ENCODE measurements around the gene OR1F1. TPM values are rescaled to one million over a fixed set of nuclear protein-coding genes. Genes with fewer than 3 reads are reported as not detected.
"Not testable (repeated sequence)": the region's sequence is repeated elsewhere in the genome, so short reads cannot be mapped to it uniquely, and the experiment has no call there.

The OR1F1 gene
- total RNA-seq, 1 experiment from 2014 or later, result not detected

DNA sequence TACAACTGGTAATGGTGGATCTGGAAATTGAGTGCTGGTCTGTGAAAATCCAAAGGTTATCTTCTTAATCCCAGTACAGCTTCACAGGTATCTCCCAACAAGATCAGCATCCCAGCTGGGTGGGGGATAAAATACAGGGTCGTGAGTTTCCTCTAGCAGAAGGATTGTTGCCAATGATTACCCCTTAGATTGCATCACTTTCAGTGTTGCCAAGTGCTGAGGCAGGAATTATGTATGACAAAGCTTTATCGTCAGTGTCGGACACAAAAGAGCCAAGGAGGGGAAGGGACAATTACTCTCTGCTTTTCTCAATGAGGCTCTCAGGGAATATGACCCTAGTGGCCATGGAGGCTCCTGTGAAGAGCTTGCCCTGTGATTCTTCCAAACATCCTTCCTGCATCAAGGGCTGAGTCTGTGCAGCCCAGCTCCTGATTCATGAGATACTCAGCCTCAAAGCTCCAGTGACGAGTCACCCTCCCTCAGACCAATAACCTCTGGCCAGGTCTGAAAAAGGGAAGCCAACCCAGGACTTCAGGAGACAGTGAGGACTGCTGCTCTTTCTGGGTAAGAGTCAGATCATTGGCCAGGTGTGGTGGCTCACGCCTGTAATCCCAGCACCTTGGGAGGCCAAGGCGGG lies 15.0 kb downstream of the OR1F1 start:
- Histone ChIP-seq H4K91ac (ENCODE audit: insufficient read length, low read depth, low read length) (no peak overlapping the region), H3T11ph (ENCODE audit: low read length) (no peak overlapping the region), H3K4me2 (ENCODE audit: insufficient read depth, insufficient read length, low read length) (no peak overlapping the region), H3K79me1 (ENCODE audit: insufficient read depth, low read depth, low read length, poor library complexity, severe bottlenecking) (no peaks in the 10 kb centered on the region), H3K9ac (ENCODE audit: extremely low read depth, insufficient read length, low read length) (no peak overlapping the region), H3K79me2 (ENCODE audit: insufficient read depth, low read length) (no peaks in the 10 kb centered on the region), H3K18ac (ENCODE audit: insufficient read length, low read depth, low read length) (no peak overlapping the region), H3K14ac (ENCODE audit: insufficient read depth, low read length) (no peak overlapping the region), H2BK20ac (ENCODE audit: low read depth, low read length, poor library complexity, severe bottlenecking) (no peak overlapping the region), H4K5ac (ENCODE audit: insufficient read length, low read depth, low read length) (no peak overlapping the region), H2AK5ac (ENCODE audit: insufficient read length, low read length) (no peak overlapping the region), H2BK12ac (ENCODE audit: insufficient read length, low read depth, low read length) (no peak overlapping the region), H2BK120ac (ENCODE audit: low read depth, low read length, poor library complexity, severe bottlenecking) (no peak overlapping the region), H3K56ac (ENCODE audit: insufficient read length, low read depth, low read length) (no peak overlapping the region), H3K27ac (ENCODE audit: insufficient read length, low read depth, low read length) (no peak overlapping the region), H2BK15ac (ENCODE audit: low read depth, low read length) (no peak overlapping the region), H3K9me3 (ENCODE audit: control insufficient read depth, low read depth, low read length) (no peaks in the 10 kb centered on the region), H2AFZ (ENCODE audit: low read length) (no peak overlapping the region), H3K4me1 (ENCODE audit: insufficient read depth, low read length) (no peaks in the 10 kb centered on the region), H3K23ac (ENCODE audit: insufficient read length, low read depth, low read length) (no peak overlapping the region), H4K8ac (replicated peaks; ENCODE audit: insufficient read length, low read depth, low read length) (no peak overlapping the region), H3K27me3 (ENCODE audit: insufficient read depth, low read length) (no peaks in the 10 kb centered on the region), H3K4ac (ENCODE audit: low read depth, low read length) (no peak overlapping the region), H4K20me1 (ENCODE audit: control insufficient read depth, insufficient read depth, insufficient read length) (no peaks in the 10 kb centered on the region), H3K23me2 (ENCODE audit: insufficient read length, low read depth, low read length, poor library complexity, severe bottlenecking) (no peaks in the 10 kb centered on the region), H2BK5ac (ENCODE audit: insufficient read length, low read length) (no peak overlapping the region)
- Mint-ChIP-seq H3K4me1 (no peaks in the 10 kb centered on the region), H3K27ac (no peak overlapping the region), H3K36me3 (ENCODE audit: insufficient read depth in 1 of 3, low read depth in 3 of 3) (peaks cover 5 to 9% (median 7%) of the 10 kb centered on the region in 3 experiments; a peak in 6 of 7 replicates), H3K4me3 (no peak overlapping the region), H3K27me3 (ENCODE audit: low read depth) (peaks cover 48% of the 10 kb centered on the region), H3K9me3 (peaks cover 43 to 45% of the 10 kb centered on the region in 2 experiments)
- DNase-seq, result no peak
- TF ChIP-seq, protein P1, sequence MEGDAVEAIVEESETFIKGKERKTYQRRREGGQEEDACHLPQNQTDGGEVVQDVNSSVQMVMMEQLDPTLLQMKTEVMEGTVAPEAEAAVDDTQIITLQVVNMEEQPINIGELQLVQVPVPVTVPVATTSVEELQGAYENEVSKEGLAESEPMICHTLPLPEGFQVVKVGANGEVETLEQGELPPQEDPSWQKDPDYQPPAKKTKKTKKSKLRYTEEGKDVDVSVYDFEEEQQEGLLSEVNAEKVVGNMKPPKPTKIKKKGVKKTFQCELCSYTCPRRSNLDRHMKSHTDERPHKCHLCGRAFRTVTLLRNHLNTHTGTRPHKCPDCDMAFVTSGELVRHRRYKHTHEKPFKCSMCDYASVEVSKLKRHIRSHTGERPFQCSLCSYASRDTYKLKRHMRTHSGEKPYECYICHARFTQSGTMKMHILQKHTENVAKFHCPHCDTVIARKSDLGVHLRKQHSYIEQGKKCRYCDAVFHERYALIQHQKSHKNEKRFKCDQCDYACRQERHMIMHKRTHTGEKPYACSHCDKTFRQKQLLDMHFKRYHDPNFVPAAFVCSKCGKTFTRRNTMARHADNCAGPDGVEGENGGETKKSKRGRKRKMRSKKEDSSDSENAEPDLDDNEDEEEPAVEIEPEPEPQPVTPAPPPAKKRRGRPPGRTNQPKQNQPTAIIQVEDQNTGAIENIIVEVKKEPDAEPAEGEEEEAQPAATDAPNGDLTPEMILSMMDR (conservative IDR thresholded peaks at IDR 0.05), result no peak
- no CpG with 5 or more reads among the region's 6 CpGs for WGBS (ENCODE audit: extremely low coverage, insufficient read length, low lambda C conversion rate)

DNA sequence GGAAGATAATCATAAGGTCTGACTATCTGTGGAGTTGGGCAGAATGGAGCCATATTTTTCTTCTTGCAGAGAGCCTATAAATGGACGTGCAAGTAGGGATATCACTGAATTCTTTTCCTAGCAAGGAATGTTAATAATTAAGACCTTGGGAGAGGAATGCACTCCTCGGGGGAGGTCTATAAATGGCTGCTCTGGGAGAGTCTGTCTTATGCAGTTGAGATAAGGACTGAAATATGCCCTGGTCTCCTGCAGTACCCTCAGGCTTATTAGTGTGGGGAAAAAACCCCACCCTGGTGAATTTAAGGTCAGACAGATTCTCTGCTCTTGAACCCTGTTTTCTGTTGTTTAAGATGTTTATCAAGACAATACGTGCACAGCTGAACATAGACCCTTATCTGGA lies 17.9 kb downstream of the OR1F1 start:
- peaks cover 5 to 11% (median 9%) of the 10 kb centered on the region in 3 experiments; a peak in 6 of 7 replicates for H3K36me3 Mint-ChIP-seq (ENCODE audit: insufficient read depth in 1 of 3, low read depth in 3 of 3)
- peaks cover 61 to 74% of the 10 kb centered on the region in 2 experiments for H3K9me3 Mint-ChIP-seq
- not testable (repeated sequence) for H3K4me1 Mint-ChIP-seq

More for the DNA sequence above, 17.9 kb downstream of the OR1F1 start:
- H3K4me3 Mint-ChIP-seq; H4K5ac ChIP-seq (ENCODE audit: insufficient read length, low read depth, low read length); H2AFZ ChIP-seq (ENCODE audit: low read length); H3K9me3 ChIP-seq (ENCODE audit: control insufficient read depth, low read depth, low read length); DNase-seq; H3K79me2 ChIP-seq (ENCODE audit: insufficient read depth, low read length); H4K8ac ChIP-seq (replicated peaks; ENCODE audit: insufficient read length, low read depth, low read length); H3K79me1 ChIP-seq (ENCODE audit: insufficient read depth, low read depth, low read length, poor library complexity, severe bottlenecking); H4K91ac ChIP-seq (ENCODE audit: insufficient read length, low read depth, low read length); H3K9ac ChIP-seq (ENCODE audit: extremely low read depth, insufficient read length, low read length); H2BK5ac ChIP-seq (ENCODE audit: insufficient read length, low read length); H3K56ac ChIP-seq (ENCODE audit: insufficient read length, low read depth, low read length); H3K4me1 ChIP-seq (ENCODE audit: insufficient read depth, low read length); H2BK12ac ChIP-seq (ENCODE audit: insufficient read length, low read depth, low read length); H3K27me3 ChIP-seq (ENCODE audit: insufficient read depth, low read length); H3K4me2 ChIP-seq (ENCODE audit: insufficient read depth, insufficient read length, low read length); H2BK15ac ChIP-seq (ENCODE audit: low read depth, low read length); H3T11ph ChIP-seq (ENCODE audit: low read length); H2BK20ac ChIP-seq (ENCODE audit: low read depth, low read length, poor library complexity, severe bottlenecking); H3K23ac ChIP-seq (ENCODE audit: insufficient read length, low read depth, low read length); H3K27ac ChIP-seq (ENCODE audit: insufficient read length, low read depth, low read length); H3K4ac ChIP-seq (ENCODE audit: low read depth, low read length); H3K27ac Mint-ChIP-seq; H3K18ac ChIP-seq (ENCODE audit: insufficient read length, low read depth, low read length); H3K14ac ChIP-seq (ENCODE audit: insufficient read depth, low read length); H4K20me1 ChIP-seq (ENCODE audit: control insufficient read depth, insufficient read depth, insufficient read length); H3K23me2 ChIP-seq (ENCODE audit: insufficient read length, low read depth, low read length, poor library complexity, severe bottlenecking); H2BK120ac ChIP-seq (ENCODE audit: low read depth, low read length, poor library complexity, severe bottlenecking); H2AK5ac ChIP-seq (ENCODE audit: insufficient read length, low read length): not testable (repeated sequence)
- WGBS (ENCODE audit: extremely low coverage, insufficient read length, low lambda C conversion rate), result no CpG with 5 or more reads among the region's 3 CpGs
- peaks cover 31% of the 10 kb centered on the region for H3K27me3 Mint-ChIP-seq (ENCODE audit: low read depth)
